SK-N-MC (cell line): ENCODE results near the gene ZCCHC2.

ENCODE experiments used
- DNase-seq: peaks from one replicate; pipeline ENCODE4 v3.0.0-alpha.2; 2011; ENCODE audit warnings: low read depth, low spot score
- H3K27ac ChIP-seq: fragments of 200-600 bp; sonication (generic); 2 replicates; pipeline ENCODE4 v1.5.1; 2016; ENCODE audit warnings: mixed run types
- H3K36me3 ChIP-seq: fragments of 200-600 bp; sonication (generic); 2 replicates; pipeline ENCODE4 v1.6.1; 2017; ENCODE audit warnings: antibody characterized with exemption, low read length, mixed read lengths; ENCODE audit not compliant: insufficient read depth
- H3K4me3 ChIP-seq: fragments of 200-600 bp; sonication (generic); 2 replicates; pipeline ENCODE4 v1.5.1; 2016
- H3K9ac ChIP-seq: fragments of 200-600 bp; sonication (generic); 2 replicates; pipeline ENCODE4 v1.8.0; 2017; ENCODE audit warnings: mixed run types, mixed read lengths; ENCODE audit not compliant: insufficient read length
- H3K9me3 ChIP-seq: fragments of 200-600 bp; sonication (generic); 2 replicates; pipeline ENCODE4 v1.6.1; 2017; ENCODE audit warnings: low read depth, mild to moderate bottlenecking, antibody characterized with exemption, low read length, moderate library complexity, mixed read lengths
- EZH2 ChIP-seq: fragments of 200-600 bp; sonication (generic); IDR thresholded peaks from one replicate; pipeline ENCODE4 v1.6.1; 2017; ENCODE audit warnings: antibody characterized with exemption
- FOXP2 ChIP-seq: optimal IDR thresholded peaks from 2 replicates; pipeline ENCODE3; 2011; ENCODE audit warnings: mild to moderate bottlenecking, moderate library complexity; ENCODE audit not compliant: insufficient read depth; ENCODE audit errors: extremely low read length, control extremely low read depth
- POLR2AphosphoS5 ChIP-seq: IDR thresholded peaks from 2 replicates; pipeline ENCODE4 v1.6.1; 2012; ENCODE audit warnings: mild to moderate bottlenecking, low read depth, low read length, borderline replicate concordance

ZCCHC2 gene

GRCh38 chr18:62610701-62611411 is 88.0 kb downstream of the ZCCHC2 start:
- Histone ChIP-seq H3K27ac (no peak overlapping the region), H3K4me3 (no peak overlapping the region), H3K9ac (no peak overlapping the region), H3K9me3 (no peaks in the 10 kb centered on the region), H3K36me3 (no peaks in the 10 kb centered on the region)
- DNase-seq, result no peak
- TF ChIP-seq EZH2 (no peak), FOXP2 (no peak), POLR2AphosphoS5 (no peak)

GRCh38 chr18:62611453-62612288 is 88.8 kb downstream of the ZCCHC2 start:
- H3K4me3 ChIP-seq, result no peak overlapping the region
- TF ChIP-seq POLR2AphosphoS5 (no peak), FOXP2 (no peak), EZH2 (no peak)
- no peak overlapping the region for H3K9ac ChIP-seq
- H3K27ac ChIP-seq, result no peak overlapping the region
- H3K9me3 ChIP-seq, result no peaks in the 10 kb centered on the region
- no peaks in the 10 kb centered on the region for H3K36me3 ChIP-seq
- no peak for DNase-seq

- H3K4me3 ChIP-seq, result no peak overlapping the region
- H3K9ac ChIP-seq, result no peak overlapping the region
- H3K27ac ChIP-seq, result no peak overlapping the region
- no peaks in the 10 kb centered on the region for H3K36me3 ChIP-seq
- no peak for DNase-seq
- TF ChIP-seq POLR2AphosphoS5 (no peak), EZH2 (no peak), FOXP2 (no peak)
- no peaks in the 10 kb centered on the region for H3K9me3 ChIP-seq
Observed at GRCh38 chr18:62612289-62612645, 89.4 kb downstream of the ZCCHC2 start.

- Histone ChIP-seq H3K4me3 (no peak overlapping the region), H3K9me3 (no peaks in the 10 kb centered on the region), H3K27ac (no peak overlapping the region), H3K9ac (no peak overlapping the region), H3K36me3 (no peaks in the 10 kb centered on the region)
- DNase-seq, result no peak
- TF ChIP-seq POLR2AphosphoS5, result no peak
Observed at GRCh38 chr18:62612776-62613175, 90.0 kb downstream of the ZCCHC2 start.

- Histone ChIP-seq H3K27ac (no peak overlapping the region), H3K9ac (no peak overlapping the region), H3K4me3 (no peak overlapping the region), H3K36me3 (no peaks in the 10 kb centered on the region), H3K9me3 (no peaks in the 10 kb centered on the region)
- no peak for DNase-seq
- TF ChIP-seq EZH2, result no peak
- no peak for TF ChIP-seq FOXP2
- TF ChIP-seq POLR2AphosphoS5, result no peak
Observed at GRCh38 chr18:62614494-62614893, 91.7 kb downstream of the ZCCHC2 start.

- no peak for DNase-seq
- TF ChIP-seq POLR2AphosphoS5, result no peak
- no peak for TF ChIP-seq FOXP2
- TF ChIP-seq EZH2, result no peak
- Histone ChIP-seq H3K27ac (no peak overlapping the region), H3K9me3 (no peaks in the 10 kb centered on the region), H3K9ac (no peak overlapping the region), H3K36me3 (no peaks in the 10 kb centered on the region), H3K4me3 (no peak overlapping the region)
Observed at GRCh38 chr18:62616331-62616805, 93.5 kb downstream of the ZCCHC2 start.

- H3K4me3 ChIP-seq, result no peak overlapping the region
- no peak for TF ChIP-seq FOXP2
- no peak for TF ChIP-seq POLR2AphosphoS5
- TF ChIP-seq EZH2, result no peak
- no peak overlapping the region for H3K27ac ChIP-seq
- DNase-seq, result no peak
- no peaks in the 10 kb centered on the region for H3K9me3 ChIP-seq
- no peaks in the 10 kb centered on the region for H3K36me3 ChIP-seq
- H3K9ac ChIP-seq, result no peak overlapping the region
Observed at GRCh38 chr18:62617793-62618591, 95.2 kb downstream of the ZCCHC2 start.

GRCh38 chr18:62618735-62619134 is 95.9 kb downstream of the ZCCHC2 start:
- Histone ChIP-seq H3K36me3 (no peaks in the 10 kb centered on the region), H3K9ac (no peak overlapping the region), H3K27ac (no peak overlapping the region), H3K4me3 (no peak overlapping the region), H3K9me3 (no peaks in the 10 kb centered on the region)
- no peak for DNase-seq
- TF ChIP-seq FOXP2 (no peak), POLR2AphosphoS5 (no peak), EZH2 (no peak)

- DNase-seq, result no peak
Observed at GRCh38 chr18:62621546-62621945, 98.7 kb downstream of the ZCCHC2 start.

More at GRCh38 chr18:62621546-62621945, 98.7 kb downstream of the ZCCHC2 start:
- no peak overlapping the region for H3K27ac ChIP-seq
- no peaks in the 10 kb centered on the region for H3K36me3 ChIP-seq
- no peak overlapping the region for H3K4me3 ChIP-seq
- H3K9me3 ChIP-seq, result no peaks in the 10 kb centered on the region
- no peak for TF ChIP-seq EZH2
- TF ChIP-seq FOXP2, result no peak
- no peak for TF ChIP-seq POLR2AphosphoS5
- no peak overlapping the region for H3K9ac ChIP-seq
